NK-92 (cell line): ENCODE data around the gene RNF31.

ENCODE experiments used
- DNase-seq: peaks from one replicate; lab custom pipeline; 2025; ENCODE audit not compliant: unreplicated experiment; lab: John Stamatoyannopoulos, UW

Gene RNF31

DNA sequence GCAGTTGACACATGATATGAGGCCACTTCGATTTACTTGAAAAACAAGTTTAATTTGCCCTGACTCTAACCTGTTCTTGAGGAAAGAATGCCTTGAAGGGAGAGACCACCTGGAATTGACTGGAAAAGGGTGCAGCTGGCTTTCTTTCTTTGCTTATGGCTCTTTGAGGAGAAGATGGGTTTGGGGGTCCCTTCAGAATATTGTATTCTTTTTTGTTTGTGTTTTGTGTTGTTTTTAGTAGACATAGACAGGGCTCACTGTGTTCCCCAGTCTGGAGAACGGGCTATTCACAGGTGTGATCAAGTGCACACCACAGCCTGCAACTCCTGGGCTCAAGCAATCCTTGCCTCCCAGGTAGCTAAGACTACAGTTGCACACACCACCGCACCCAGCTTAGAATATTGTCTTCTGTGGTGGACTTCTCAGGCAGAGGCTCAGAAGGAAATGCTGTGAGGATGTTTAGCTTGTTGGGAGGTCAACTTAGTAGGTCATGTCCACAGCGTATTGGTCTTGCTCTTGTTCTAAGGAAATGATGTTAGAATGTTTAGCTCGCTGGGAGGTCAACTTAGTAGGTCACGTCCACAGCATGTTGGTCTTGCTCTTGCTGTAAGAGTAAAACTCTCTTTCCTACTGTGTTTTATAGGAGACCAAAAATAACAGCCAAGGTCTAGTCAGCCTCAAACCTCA lies 31.0 kb upstream of the RNF31 start:
- DNase-seq, result no peak

DNA sequence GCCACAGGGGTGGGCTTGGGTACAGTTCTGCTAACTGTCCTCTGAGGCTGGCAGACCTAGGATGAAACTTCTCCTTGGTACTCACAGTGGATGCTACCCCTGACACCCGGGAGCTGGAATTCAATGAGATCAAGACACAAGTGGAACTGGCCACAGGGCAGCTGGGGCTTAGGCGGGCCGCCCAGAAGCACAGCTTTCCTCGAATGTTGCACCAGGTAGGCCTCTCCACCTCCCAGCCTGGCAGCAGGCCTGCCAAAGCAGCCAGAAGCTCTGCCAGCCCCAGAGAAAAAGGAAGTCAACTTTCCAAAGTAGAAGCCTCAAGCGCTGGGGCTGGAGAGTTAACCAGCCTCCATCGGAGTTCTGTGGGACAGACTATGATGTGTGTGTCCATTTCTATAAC lies 30.1 kb upstream of the RNF31 start:
- no peak for DNase-seq

DNA sequence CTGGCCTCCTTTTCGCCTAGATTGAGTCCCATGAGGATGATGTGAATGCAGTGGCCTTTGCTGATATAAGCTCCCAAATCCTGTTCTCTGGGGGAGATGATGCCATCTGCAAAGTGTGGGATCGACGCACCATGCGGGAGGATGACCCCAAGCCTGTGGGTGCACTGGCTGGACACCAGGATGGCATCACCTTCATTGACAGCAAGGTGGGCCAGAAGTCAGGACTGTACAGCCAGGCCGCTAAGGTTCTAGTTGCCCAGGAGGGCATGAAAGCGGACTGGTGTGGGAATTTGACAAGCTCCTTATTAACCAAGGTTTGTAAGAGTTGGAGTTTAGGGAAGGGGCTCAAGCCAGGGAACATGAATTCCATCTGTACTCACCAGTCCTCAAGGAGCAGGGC lies 27.6 kb upstream of the RNF31 start:
- DNase-seq, result no peak

DNA sequence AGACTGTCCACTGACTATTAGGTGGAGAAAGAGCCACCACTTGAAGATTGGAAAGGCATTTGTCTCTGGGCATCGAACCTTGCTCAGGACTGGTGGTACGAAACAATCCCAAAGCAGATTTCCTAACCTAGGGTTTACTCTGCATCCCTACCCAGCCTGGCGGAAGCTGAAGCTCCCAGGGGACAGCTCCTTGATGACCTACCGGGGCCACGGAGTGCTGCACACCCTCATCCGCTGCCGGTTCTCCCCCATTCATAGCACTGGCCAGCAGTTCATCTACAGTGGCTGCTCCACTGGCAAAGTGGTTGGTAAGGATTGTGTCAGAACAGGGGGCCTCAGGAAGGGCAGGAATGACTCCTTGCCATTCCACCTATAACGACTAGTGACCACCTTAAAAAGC lies 26.1 kb upstream of the RNF31 start:
- no peak for DNase-seq

GRCh38 chr14:24122416-24122815 lies 24.9 kb upstream of the RNF31 start:
- no peak for DNase-seq

- DNase-seq, result no peak
Observed at GRCh38 chr14:24122898-24123297, 24.4 kb upstream of the RNF31 start.

DNA sequence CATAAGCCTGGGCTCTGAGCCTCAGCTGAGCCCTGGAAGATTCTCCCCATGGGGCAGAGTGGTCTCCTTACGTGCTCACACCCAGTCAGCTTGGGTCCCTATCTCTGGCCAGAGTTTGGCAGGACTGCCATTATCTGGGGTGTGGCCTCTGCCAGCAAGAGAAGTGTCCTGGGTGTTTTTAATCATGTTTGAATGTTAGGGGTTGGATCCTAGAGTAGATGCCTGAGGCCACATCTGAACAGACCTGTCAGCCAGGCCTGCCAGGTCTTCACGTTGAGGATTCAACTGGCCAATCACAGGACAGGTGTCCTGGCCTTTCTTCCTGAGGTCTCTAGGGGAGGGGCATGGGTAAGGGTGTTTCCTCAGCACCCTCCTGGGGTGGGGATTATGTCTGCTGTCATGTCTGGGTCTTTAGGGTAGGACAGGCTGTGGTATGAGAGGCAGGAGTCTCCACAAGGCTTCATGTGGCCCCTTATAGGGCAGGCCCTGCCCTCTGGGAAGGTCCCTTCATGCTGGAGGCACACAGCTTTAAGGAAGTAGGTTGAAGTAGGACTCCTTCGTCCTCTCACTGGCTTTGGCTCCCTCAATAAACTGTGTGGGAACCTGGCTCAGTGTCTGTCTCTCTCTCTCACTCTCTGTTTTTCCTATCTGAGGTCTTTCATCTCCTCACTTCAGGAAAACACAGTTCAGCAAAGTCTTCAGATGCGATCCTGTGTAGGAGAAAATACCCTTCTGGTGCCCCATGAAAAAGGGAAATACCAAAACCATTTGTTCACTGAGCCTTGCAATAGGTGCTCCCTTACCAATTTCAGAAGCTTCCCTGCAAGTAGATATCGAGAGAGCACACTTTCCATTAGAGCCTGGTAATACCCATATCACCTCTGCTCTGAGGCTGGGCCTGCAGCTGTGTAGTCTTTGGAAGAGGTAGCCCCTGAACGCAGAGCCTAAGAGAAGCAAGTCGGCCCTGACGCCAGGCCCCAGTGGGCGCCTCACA lies 23.6 kb upstream of the RNF31 start:
- no peak for DNase-seq

DNA sequence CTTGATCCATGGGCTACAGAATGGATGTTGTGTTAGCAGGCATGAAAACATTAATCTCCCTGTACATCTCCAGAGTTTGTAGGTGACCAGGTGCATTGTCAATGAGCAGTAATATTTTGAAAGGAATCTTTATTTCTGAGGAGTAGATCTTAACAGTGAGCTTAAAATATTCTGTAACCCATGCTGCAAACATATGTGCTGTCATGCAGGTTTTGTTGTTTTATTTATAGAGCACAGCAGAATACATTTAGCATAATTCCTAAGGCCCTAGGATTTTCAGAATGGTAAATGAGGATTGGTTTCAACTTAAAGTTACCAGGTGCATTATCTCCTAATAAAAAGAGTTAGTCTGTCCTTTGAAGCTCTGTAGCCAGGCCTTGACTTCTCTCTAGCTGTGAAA lies 20.4 kb upstream of the RNF31 start:
- no peak for DNase-seq

DNA sequence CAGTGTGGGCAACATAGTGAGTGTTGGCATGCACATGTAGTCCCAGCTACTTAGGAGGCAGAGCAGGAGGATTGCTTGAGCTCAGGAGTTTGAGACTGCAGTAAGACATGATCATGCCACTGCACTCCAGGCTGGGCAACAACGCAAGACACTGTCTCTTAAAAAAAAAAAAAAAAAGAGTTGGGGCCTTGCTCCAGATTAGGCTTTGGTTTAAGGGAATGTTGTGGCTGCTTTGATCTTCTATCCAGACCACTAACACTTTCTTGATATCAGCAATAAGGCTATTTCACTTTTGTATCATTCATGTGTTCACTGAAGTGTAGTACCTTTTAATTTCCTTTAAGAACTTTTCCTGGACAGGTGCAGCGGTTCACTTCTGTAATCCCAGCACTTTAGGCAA lies 19.6 kb upstream of the RNF31 start:
- no peak for DNase-seq

DNA sequence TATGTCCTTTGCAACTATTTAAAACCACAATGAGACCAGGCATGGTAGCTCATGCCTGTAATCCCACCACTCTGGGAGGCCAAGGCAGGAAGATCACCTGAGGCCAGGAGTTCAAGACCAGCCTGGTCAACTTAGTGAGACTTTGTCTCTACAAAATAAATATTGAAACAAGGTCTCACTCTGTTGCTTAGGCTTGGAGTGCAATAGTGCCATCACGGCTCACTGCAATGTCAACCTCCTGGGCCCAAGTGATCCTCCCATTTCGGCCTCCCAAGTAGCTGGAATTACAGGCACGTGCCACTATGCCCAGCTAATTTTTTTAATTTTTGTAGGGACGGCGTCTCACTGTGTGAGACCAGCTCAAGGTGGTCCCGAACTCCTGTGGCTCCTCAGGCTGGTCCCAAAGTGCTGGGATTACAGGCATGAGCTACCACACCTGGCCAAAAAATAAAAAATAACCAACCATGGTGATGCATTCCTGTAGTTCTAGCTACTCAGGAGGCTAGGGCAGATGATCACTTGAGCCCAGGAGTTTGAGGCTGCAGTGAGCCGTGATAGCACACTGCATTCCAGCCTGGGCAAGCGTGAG lies 17.8 kb upstream of the RNF31 start:
- no peak for DNase-seq

GRCh38 chr14:24130380-24130716 lies 16.9 kb upstream of the RNF31 start, which contains the start of gene FITM1:
Gene FITM1 (plus strand): TSS chr14:24130659. CDS start chr14:24131564, 905 bp downstream.
- DNase-seq, result no peak

DNA sequence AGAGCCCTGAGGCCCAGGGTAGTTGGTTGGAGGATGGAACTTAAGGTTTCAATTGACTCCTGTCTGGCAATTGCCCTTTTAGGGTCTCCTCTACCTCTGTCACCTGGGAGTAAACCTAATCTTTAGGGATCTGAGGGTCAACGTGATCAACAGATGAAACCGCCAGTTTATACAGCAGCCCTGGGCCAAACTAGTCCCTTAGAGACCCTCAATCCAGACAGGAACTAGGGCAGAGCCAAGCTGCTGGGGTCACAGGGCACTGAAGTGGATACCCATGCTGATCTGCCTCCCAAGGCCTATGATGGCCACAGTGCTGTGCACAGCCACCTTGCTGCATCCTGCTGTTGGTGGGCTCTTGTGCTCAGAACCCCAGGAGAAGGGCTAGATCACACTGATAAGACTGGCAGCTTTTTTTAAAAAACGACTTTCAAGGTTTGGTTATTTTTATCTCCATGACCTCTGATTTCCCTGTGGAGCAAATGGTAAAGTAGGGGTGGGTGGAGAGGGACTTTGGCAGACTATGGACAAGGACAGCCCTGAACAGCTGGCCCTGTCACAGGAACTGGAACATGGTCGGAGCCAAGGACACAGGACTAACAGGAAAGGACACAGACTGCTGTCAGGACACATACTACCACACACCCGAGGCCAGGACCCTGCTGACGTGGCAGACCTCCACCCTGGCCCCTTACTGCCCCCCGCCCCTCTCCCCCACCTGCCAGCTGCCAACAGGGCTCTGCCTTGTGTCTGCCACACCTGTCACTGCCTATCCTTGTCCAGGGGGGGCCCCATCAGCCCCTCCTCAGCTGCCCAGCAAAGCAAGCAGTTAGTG lies 16.4 kb upstream of the RNF31 start:
- DNase-seq, result no peak

DNA sequence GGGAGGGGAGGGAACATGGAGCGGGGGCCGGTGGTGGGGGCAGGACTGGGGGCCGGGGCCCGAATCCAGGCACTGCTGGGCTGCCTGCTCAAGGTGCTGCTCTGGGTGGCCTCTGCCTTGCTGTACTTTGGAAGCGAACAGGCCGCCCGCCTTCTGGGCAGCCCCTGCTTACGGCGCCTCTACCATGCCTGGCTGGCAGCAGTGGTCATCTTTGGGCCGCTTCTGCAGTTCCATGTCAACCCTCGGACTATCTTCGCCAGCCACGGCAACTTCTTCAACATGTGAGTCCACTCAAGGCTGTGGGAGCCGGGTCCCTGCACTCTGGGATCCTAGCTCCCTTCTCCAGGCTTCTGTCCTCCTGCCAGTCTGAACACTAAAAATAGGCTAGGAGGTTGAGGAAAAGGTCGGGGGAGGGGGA lies 15.7 kb upstream of the RNF31 start:
- no peak for DNase-seq

GRCh38 chr14:24132061-24132685 lies 15.1 kb upstream of the RNF31 start:
- DNase-seq, result no peak

- DNase-seq, result no peak
Observed at GRCh38 chr14:24132976-24133375, 14.3 kb upstream of the RNF31 start.

GRCh38 chr14:24133735-24134134 lies 13.6 kb upstream of the RNF31 start:
- DNase-seq, result no peak

- DNase-seq, result no peak
Observed at GRCh38 chr14:24135584-24135833, 11.8 kb upstream of the RNF31 start.

GRCh38 chr14:24135834-24136683 lies 11.2 kb upstream of the RNF31 start, which contains the start of gene PSME1:
Gene PSME1 (plus strand): TSS chr14:24136194. CDS start chr14:24136263, 69 bp downstream.
- DNase-seq, result peak; percentile 41

DNA sequence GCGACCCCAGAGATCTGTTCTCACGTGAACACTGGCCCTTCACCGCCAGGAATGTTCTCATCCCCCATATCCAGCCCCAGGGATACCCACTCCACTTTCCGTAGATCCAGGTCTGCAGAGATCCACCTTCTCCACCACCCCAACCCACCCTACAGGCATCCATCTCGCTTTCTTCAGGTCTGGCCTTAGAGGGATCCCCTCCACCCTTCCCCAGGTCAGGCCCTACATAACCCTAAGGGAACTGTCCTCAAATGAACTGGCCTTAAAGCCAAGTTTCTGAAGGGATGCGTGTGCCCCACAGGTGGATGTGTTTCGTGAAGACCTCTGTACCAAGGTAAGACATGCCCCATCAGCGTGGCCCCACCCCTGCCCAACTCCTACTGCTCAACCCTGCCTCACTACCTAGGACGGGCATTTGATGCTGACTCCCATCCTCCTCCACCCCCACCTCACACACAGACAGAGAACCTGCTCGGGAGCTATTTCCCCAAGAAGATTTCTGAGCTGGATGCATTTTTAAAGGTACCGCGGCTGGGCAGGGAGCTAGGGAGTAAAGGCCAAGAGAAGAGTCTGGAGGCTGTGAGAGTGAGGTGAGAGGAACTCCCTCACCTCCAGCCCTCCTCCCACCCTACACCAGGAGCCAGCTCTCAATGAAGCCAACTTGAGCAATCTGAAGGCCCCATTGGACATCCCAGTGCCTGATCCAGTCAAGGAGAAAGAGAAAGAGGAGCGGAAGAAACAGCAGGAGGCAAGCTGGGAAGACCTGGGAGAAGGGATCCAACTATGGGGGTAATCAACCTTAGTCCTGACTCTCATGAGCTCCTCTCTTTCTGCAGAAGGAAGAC lies 10.4 kb upstream of the RNF31 start:
- no peak for DNase-seq
